H1 (cell line): Measurements from ENCODE around the gene APLN. TPM values are rescaled to one million over a fixed set of nuclear protein-coding genes. Genes with fewer than 3 reads are reported as not detected.

Experiments
- CTCF ChIA-PET: fragments of 300-600 bp; sonication (Branson Sonifier 250); formaldehyde crosslinking; loops from one replicate; lab custom pipeline; 2021; ENCODE audit not compliant: partially characterized antibody; lab: Charles Lee
- POLR2A ChIA-PET: fragments of 300-600 bp; sonication (Branson Sonifier 250); formaldehyde crosslinking; loops from one replicate; lab custom pipeline; 2021; ENCODE audit warnings: inconsistent platforms; ENCODE audit not compliant: partially characterized antibody; lab: Charles Lee
- DNase-seq, 2 experiments: peaks; one replicate each; pipeline versions ENCODE4 v3.0.0 to v3.0.0-alpha.2; 2010 to 2022; ENCODE audit warnings: low spot score in 2 of 2, low read depth in 1 of 2, mixed read lengths in 1 of 2
- FAIRE-seq: peaks from 2 replicates; lab custom pipeline; 2011; peaks lifted over from hg19 to GRCh38; lab: Jason Lieb, UNC
- H2AFZ ChIP-seq: 2 replicates; pipeline ENCODE4 v1.8.1; 2012; ENCODE audit warnings: low read length, inconsistent platforms
- H2AK5ac ChIP-seq: 2 replicates; pipeline ENCODE4 v1.6.1; 2013; ENCODE audit warnings: low read depth, low read length
- H2BK120ac ChIP-seq: replicated peaks from 2 replicates; pipeline ENCODE3; 2013; ENCODE audit warnings: low read depth, low read length, inconsistent platforms
- H2BK12ac ChIP-seq: 2 replicates; pipeline ENCODE4 v1.6.1; 2013; ENCODE audit warnings: low read depth, low read length
- H2BK15ac ChIP-seq: 2 replicates; pipeline ENCODE4 v1.6.1; 2013; ENCODE audit warnings: low read length
- H2BK20ac ChIP-seq: 2 replicates; pipeline ENCODE4 v1.6.1; 2013; ENCODE audit warnings: low read length
- H2BK5ac ChIP-seq: 2 replicates; pipeline ENCODE4 v1.6.1; 2013; ENCODE audit warnings: low read depth, low read length
- H3K14ac ChIP-seq: 2 replicates; pipeline ENCODE4 v1.6.1; 2013; ENCODE audit warnings: inconsistent platforms; ENCODE audit not compliant: insufficient read length
- H3K18ac ChIP-seq: 2 replicates; pipeline ENCODE4 v1.6.1; 2013; ENCODE audit warnings: low read length; ENCODE audit errors: extremely low read depth
- H3K23ac ChIP-seq: 2 replicates; pipeline ENCODE4 v1.6.1; 2013; ENCODE audit warnings: inconsistent platforms; ENCODE audit not compliant: insufficient read length
- H3K23me2 ChIP-seq: 2 replicates; pipeline ENCODE4 v1.6.1; 2013; ENCODE audit warnings: low read depth, low read length
- H3K27ac ChIP-seq: 2 replicates; pipeline ENCODE4 v1.6.1; 2011; ENCODE audit warnings: low read depth, low read length, inconsistent platforms
- H3K27me3 ChIP-seq, 4 experiments: replicated peaks in 1 of 4; 1 replicate in 1 of 4; 2 replicates in 3 of 4; pipeline versions ENCODE4 v1.6.1 to v1.8.1; 2011 to 2013; ENCODE audit warnings: low read length in 3 of 4, mild to moderate bottlenecking in 3 of 4, inconsistent platforms in 2 of 4, mixed read lengths in 2 of 4, moderate library complexity in 1 of 4; ENCODE audit not compliant: control insufficient read depth in 3 of 4, insufficient read depth in 3 of 4; ENCODE audit errors: extremely low read depth in 1 of 4
- H3K36me3 ChIP-seq, 4 experiments: 2 replicates each; pipeline versions ENCODE4 v1.6.1 to v1.8.1; 2011 to 2013; ENCODE audit warnings: mild to moderate bottlenecking in 4 of 4, low read length in 3 of 4, moderate library complexity in 2 of 4, control low read depth in 1 of 4, inconsistent platforms in 1 of 4; ENCODE audit not compliant: insufficient read depth in 4 of 4, control insufficient read depth in 2 of 4
- H3K4ac ChIP-seq: replicated peaks from 2 replicates; pipeline ENCODE3; 2013; ENCODE audit warnings: low read length, low read depth, mixed read lengths, inconsistent platforms; ENCODE audit not compliant: insufficient read length
- H3K4me1 ChIP-seq, 4 experiments: replicated peaks in 1 of 4; 1 replicate in 1 of 4; 2 replicates in 3 of 4; pipeline versions ENCODE4 v1.6.1 to v1.8.1; 2011 to 2013; ENCODE audit warnings: low read length in 3 of 4, inconsistent platforms in 2 of 4, mixed read lengths in 1 of 4; ENCODE audit not compliant: insufficient read depth in 4 of 4, control insufficient read depth in 3 of 4
- H3K4me2 ChIP-seq, 2 experiments: 2 replicates each; pipeline versions ENCODE4 v1.6.1 to v1.8.1; 2011 to 2013; ENCODE audit warnings: low read depth in 2 of 2, low read length in 2 of 2, control low read depth in 1 of 2, inconsistent platforms in 1 of 2, mild to moderate bottlenecking in 1 of 2; ENCODE audit not compliant: insufficient read depth in 1 of 2
- H3K4me3 ChIP-seq, 4 experiments: fragments of 200-600, 300-600 bp in 1 of 4; sonication (generic), shearing (Covaris generic), sonication (Bioruptor Twin) in 1 of 4; 2 replicates each; pipeline versions ENCODE4 v1.5.1 to v1.8.1; 2011 to 2016; ENCODE audit warnings: low read length in 4 of 4, low read depth in 3 of 4, control low read depth in 2 of 4, inconsistent platforms in 2 of 4, mild to moderate bottlenecking in 2 of 4, mixed read lengths in 1 of 4, moderate library complexity in 1 of 4; ENCODE audit not compliant: insufficient read depth in 2 of 4; ENCODE audit errors: extremely low read depth in 1 of 4
- H3K56ac ChIP-seq: replicated peaks from 2 replicates; pipeline ENCODE3; 2013; ENCODE audit warnings: low read depth, mild to moderate bottlenecking, mixed read lengths, low read length, inconsistent platforms; ENCODE audit not compliant: insufficient read length
- H3K79me1 ChIP-seq: 2 replicates; pipeline ENCODE4 v1.6.1; 2013; ENCODE audit warnings: low read depth, low read length, control low read depth
- H3K79me2 ChIP-seq, 2 experiments: 2 replicates each; pipeline versions ENCODE4 v1.6.1 to v1.8.1; 2012 to 2013; ENCODE audit warnings: low read length in 2 of 2, mild to moderate bottlenecking in 2 of 2, inconsistent platforms in 1 of 2; ENCODE audit not compliant: insufficient read depth in 2 of 2, control insufficient read depth in 1 of 2
- H3K9ac ChIP-seq, 4 experiments: replicated peaks in 1 of 4; 1 replicate in 1 of 4; 2 replicates in 3 of 4; pipeline versions ENCODE4 v1.6.1 to v1.8.1; 2011 to 2013; ENCODE audit warnings: low read depth in 3 of 4, low read length in 3 of 4, control low read depth in 2 of 4, mild to moderate bottlenecking in 2 of 4, moderate library complexity in 2 of 4, inconsistent platforms in 1 of 4; ENCODE audit errors: extremely low read depth in 1 of 4
- H3K9me3 ChIP-seq, 2 experiments: 2 replicates each; pipeline versions ENCODE4 v1.6.1 to v1.8.1; 2012 to 2013; ENCODE audit warnings: mild to moderate bottlenecking in 2 of 2, moderate library complexity in 2 of 2, control low read depth in 1 of 2, inconsistent platforms in 1 of 2, low read depth in 1 of 2, low read length in 1 of 2, mixed read lengths in 1 of 2; ENCODE audit not compliant: insufficient read depth in 2 of 2
- H4K20me1 ChIP-seq, 2 experiments: replicated peaks in 1 of 2; 2 replicates each; pipeline versions ENCODE3 to v1.8.1; 2011 to 2013; ENCODE audit warnings: inconsistent platforms in 2 of 2, low read length in 2 of 2, mild to moderate bottlenecking in 1 of 2; ENCODE audit not compliant: insufficient read depth in 2 of 2, control insufficient read depth in 1 of 2
- H4K5ac ChIP-seq: 2 replicates; pipeline ENCODE4 v1.6.1; 2013; ENCODE audit warnings: low read length, low read depth, mixed read lengths, inconsistent platforms; ENCODE audit not compliant: insufficient read length
- H4K8ac ChIP-seq: 2 replicates; pipeline ENCODE4 v1.8.0; 2013; ENCODE audit warnings: mild to moderate bottlenecking, moderate library complexity, low read length, inconsistent platforms; ENCODE audit not compliant: insufficient read depth; ENCODE audit errors: extremely low read depth
- H4K91ac ChIP-seq: replicated peaks from 2 replicates; pipeline ENCODE3; 2013; ENCODE audit warnings: low read length, mixed read lengths, inconsistent platforms; ENCODE audit not compliant: insufficient read length
- BCL11A ChIP-seq, 2 experiments: IDR thresholded peaks; one replicate each; pipeline ENCODE4 v1.6.1; 2011; ENCODE audit warnings: low read depth in 2 of 2, low read length in 2 of 2, mild to moderate bottlenecking in 2 of 2
- CEBPB ChIP-seq: IDR thresholded peaks from 2 replicates; pipeline ENCODE4 v1.6.1; 2012; ENCODE audit warnings: low read depth, low read length
- CHD1 ChIP-seq: IDR thresholded peaks from 2 replicates; pipeline ENCODE4 v1.6.1; 2012; ENCODE audit warnings: low read depth, low read length, improper control_type of control experiment
- CREB1 ChIP-seq: IDR thresholded peaks from 2 replicates; pipeline ENCODE4 v1.6.1; 2012; ENCODE audit warnings: inconsistent platforms
- EZH2 ChIP-seq: fragments of 200-600 bp; sonication (generic); IDR thresholded peaks from 2 replicates; pipeline ENCODE4 v1.7.1; 2012; ENCODE audit warnings: low read depth, mild to moderate bottlenecking, moderate library complexity, low read length, inconsistent platforms; ENCODE audit not compliant: severe bottlenecking
- GTF2F1 ChIP-seq: IDR thresholded peaks from 2 replicates; pipeline ENCODE4 v1.6.1; 2012; ENCODE audit warnings: low read depth, low read length, improper control_type of control experiment, borderline replicate concordance
- KDM4A ChIP-seq: IDR thresholded peaks from one replicate; pipeline ENCODE4 v1.7.1; 2012; ENCODE audit warnings: low read depth, mild to moderate bottlenecking, moderate library complexity, low read length, inconsistent platforms; ENCODE audit not compliant: severe bottlenecking
- MAFK ChIP-seq: IDR thresholded peaks from 2 replicates; pipeline ENCODE4 v1.6.1; 2012; ENCODE audit warnings: low read depth, mild to moderate bottlenecking, improper control_type of control experiment, low read length
- PHF8 ChIP-seq: fragments of 200-600 bp; sonication (generic); conservative IDR thresholded peaks from 2 replicates; pipeline ENCODE4 v1.7.1; 2012; ENCODE audit warnings: low read depth, mild to moderate bottlenecking, inconsistent platforms, low read length, moderate library complexity
- POLR2AphosphoS5 ChIP-seq: IDR thresholded peaks from 2 replicates; pipeline ENCODE4 v1.6.1; 2011; ENCODE audit warnings: low read depth, low read length
- RXRA ChIP-seq: IDR thresholded peaks from 2 replicates; pipeline ENCODE4 v1.6.1; 2011; ENCODE audit warnings: low read depth, mild to moderate bottlenecking, low read length, moderate library complexity; ENCODE audit not compliant: insufficient read depth
- TCF12 ChIP-seq: IDR thresholded peaks from 2 replicates; pipeline ENCODE4 v1.6.1; 2011; ENCODE audit warnings: low read depth, mild to moderate bottlenecking, low read length
- YY1 ChIP-seq: IDR thresholded peaks from 2 replicates; pipeline ENCODE4 v1.6.1; 2011; ENCODE audit warnings: low read depth, mild to moderate bottlenecking, low read length
- WGBS, 2 experiments: shearing (Covaris generic) in 1 of 2; methylation state at CpG; one replicate each; pipeline versions ENCODE4 v1.1.6 to v1.1.7; 2013 to 2015; ENCODE audit warnings: low lambda C conversion rate in 2 of 2, mixed read lengths in 2 of 2, inconsistent platforms in 1 of 2, low coverage in 1 of 2, missing lambda C conversion rate in 1 of 2; ENCODE audit not compliant: insufficient replicate concordance in 2 of 2, insufficient coverage in 1 of 2, insufficient read length in 1 of 2; ENCODE audit errors: extremely low coverage in 1 of 2, missing lambda C conversion rate in 1 of 2; 5-methylcytosine and 5-hydroxymethylcytosine counted together
- polyA plus RNA-seq, 7 experiments: library from polyadenylated mRNA; depleted of rRNA in 3 of 7; stranded (reverse) in 5 of 7; unstranded in 2 of 7; fragments of >200 nt in 5 of 7; fragments of 200-250 nt in 2 of 7; gene quantifications; 1 replicate in 5 of 7; 2 replicates in 1 of 7; 4 replicates in 1 of 7; pipeline versions ENCODE4 v1.2.1 to v1.2.3, GENCODE V29; 2011 to 2013; ENCODE audit warnings: missing spikeins in 2 of 7, mixed read lengths in 2 of 7
- total RNA-seq: library from RNA; stranded (reverse); fragmentation: NEBNext Ultra II Directional; extraction: Animal tissue kit (Norgen Biotek cat#: 25700); gene quantifications from 2 replicates; pipeline ENCODE4 v1.2.1, GENCODE V29; 2021

Gene APLN
- total and polyA plus RNA-seq, 2 of the 8 experiments (the other 6 are each of a cell fraction or from before 2014, with no cell fraction given): 1.1 to 1.8 TPM

DNA sequence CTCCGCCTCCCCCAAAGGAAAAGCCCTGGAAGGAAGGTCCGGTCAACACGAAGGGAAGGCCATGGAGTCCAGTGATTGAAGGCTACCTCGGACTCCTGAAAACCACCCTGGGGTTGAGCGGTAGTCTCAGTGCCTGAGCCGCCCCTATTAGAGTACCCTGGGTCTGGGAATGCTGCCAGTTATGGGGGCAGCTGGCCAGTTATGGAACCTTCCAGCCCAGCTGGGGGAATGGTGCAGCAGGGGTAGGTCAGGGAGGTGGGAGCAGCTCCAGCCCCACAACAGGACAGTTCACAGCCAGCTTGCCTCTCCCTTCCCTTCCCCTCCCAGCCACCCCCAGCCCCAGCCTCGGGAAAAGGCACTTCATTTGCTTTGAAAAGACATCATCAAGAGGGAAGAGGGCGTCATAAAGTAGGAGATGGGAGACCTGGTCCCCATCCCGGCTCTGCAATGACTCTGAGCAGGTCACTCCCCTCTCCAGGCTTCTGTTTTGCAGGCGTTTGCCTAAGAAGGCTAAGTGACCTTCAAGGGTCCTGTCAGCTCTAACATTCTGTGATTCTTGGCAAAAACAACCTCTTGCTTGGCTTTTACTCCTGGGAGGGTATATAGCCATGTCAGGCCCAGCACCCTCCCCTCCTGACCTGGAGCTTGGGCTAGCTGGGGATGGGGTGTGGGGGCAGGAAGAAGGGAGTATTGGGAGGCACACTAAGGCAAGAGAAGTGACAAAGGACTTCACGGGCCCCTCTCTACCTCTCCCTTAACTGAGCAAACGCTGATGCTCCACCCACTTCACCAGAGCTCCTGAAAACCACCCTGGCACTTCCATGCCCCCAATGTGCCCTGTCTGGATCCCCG lies 8.0 kb downstream of the APLN start:
- ChIA-PET POLR2A (interaction anchor here (1.2 kb wide), 1 partner anchor 31 kb away, joined by 3 read pairs; no protein-coding TSS in a partner anchor), CTCF (interaction anchor here (0.6 to 2.3 kb wide), 3 partner anchors 9 to 37 kb away, joined by 3 to 13 read pairs (median 4); no protein-coding TSS in a partner anchor)
- no peaks in the 10 kb centered on the region for H3K36me3 ChIP-seq
- H3K4ac ChIP-seq: no peak overlapping the region
- 84% methylated on average over 6 of the region's 13 CpGs; no CpG with 5 or more reads in 1 of the 2 experiments for WGBS, 2 experiments
- no peak overlapping the region for H4K8ac ChIP-seq
- peaks cover 0 to 22% (median 17%) of the 10 kb centered on the region in 4 experiments; a peak in 5 of 7 replicates for H3K27me3 ChIP-seq
- DNase-seq (no peak), FAIRE-seq (no peak)
- H3K4me2 ChIP-seq: no peak overlapping the region
- no peaks in the 10 kb centered on the region for H3K79me2 ChIP-seq
- no peak overlapping the region for H3K23ac ChIP-seq
- H4K20me1 ChIP-seq: no peaks in the 10 kb centered on the region
- no peaks in the 10 kb centered on the region for H3K79me1 ChIP-seq
- no peak overlapping the region for H3K4me3 ChIP-seq
- no peak overlapping the region for H4K5ac ChIP-seq
- no peak overlapping the region for H2BK15ac ChIP-seq
- H3K18ac ChIP-seq: no peak overlapping the region
- H3K14ac ChIP-seq: no peak overlapping the region
- H2AK5ac ChIP-seq: no peak overlapping the region
- no peak overlapping the region for H2AFZ ChIP-seq
- H3K23me2 ChIP-seq: no peaks in the 10 kb centered on the region
- H2BK5ac ChIP-seq: no peak overlapping the region
- no peak overlapping the region for H2BK120ac ChIP-seq
- H3K56ac ChIP-seq: no peak overlapping the region
- no peaks in the 10 kb centered on the region for H3K9me3 ChIP-seq
- H3K27ac ChIP-seq: no peak overlapping the region
- H2BK20ac ChIP-seq: no peak overlapping the region
- H2BK12ac ChIP-seq: no peak overlapping the region
- no peak overlapping the region for H3K9ac ChIP-seq
- H4K91ac ChIP-seq: no peak overlapping the region
- peaks cover 0 to 4% (median 0%) of the 10 kb centered on the region in 4 experiments; a peak in 1 of 7 replicates for H3K4me1 ChIP-seq
- TF ChIP-seq TCF12 (no peak), YY1 (no peak), KDM4A (no peak), RXRA (no peak), POLR2AphosphoS5 (no peak), CEBPB (no peak), PHF8 (no peak), GTF2F1 (no peak), EZH2 (no peak), BCL11A (IDR thresholded peaks at IDR 0.05; ENCODE audit: low read depth in 2 of 2, low read length in 2 of 2) (no peak), MAFK (no peak), CHD1 (no peak), CREB1 (no peak)
